ENCODE measurements around the gene UNC5C.

- TF ChIP-seq REST (IDR thresholded peaks at IDR 0.05; ENCODE audit: low read depth, low read length): no peak
- TF ChIP-seq, protein P1, sequence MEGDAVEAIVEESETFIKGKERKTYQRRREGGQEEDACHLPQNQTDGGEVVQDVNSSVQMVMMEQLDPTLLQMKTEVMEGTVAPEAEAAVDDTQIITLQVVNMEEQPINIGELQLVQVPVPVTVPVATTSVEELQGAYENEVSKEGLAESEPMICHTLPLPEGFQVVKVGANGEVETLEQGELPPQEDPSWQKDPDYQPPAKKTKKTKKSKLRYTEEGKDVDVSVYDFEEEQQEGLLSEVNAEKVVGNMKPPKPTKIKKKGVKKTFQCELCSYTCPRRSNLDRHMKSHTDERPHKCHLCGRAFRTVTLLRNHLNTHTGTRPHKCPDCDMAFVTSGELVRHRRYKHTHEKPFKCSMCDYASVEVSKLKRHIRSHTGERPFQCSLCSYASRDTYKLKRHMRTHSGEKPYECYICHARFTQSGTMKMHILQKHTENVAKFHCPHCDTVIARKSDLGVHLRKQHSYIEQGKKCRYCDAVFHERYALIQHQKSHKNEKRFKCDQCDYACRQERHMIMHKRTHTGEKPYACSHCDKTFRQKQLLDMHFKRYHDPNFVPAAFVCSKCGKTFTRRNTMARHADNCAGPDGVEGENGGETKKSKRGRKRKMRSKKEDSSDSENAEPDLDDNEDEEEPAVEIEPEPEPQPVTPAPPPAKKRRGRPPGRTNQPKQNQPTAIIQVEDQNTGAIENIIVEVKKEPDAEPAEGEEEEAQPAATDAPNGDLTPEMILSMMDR (IDR thresholded peaks at IDR 0.05): no peak
- TF ChIP-seq MAX (IDR thresholded peaks at IDR 0.05; ENCODE audit: low read depth): no peak
- no peak for TF ChIP-seq MXI1 (IDR thresholded peaks at IDR 0.05; ENCODE audit: low read depth, low read length)
- TF ChIP-seq GATA2 (CRISPR knock-in tag; IDR thresholded peaks at IDR 0.05): no peak
- no peak for TF ChIP-seq EZH2phosphoT487 (IDR thresholded peaks at IDR 0.05; ENCODE audit: borderline replicate concordance, low read depth)
- TF ChIP-seq, protein P2, sequence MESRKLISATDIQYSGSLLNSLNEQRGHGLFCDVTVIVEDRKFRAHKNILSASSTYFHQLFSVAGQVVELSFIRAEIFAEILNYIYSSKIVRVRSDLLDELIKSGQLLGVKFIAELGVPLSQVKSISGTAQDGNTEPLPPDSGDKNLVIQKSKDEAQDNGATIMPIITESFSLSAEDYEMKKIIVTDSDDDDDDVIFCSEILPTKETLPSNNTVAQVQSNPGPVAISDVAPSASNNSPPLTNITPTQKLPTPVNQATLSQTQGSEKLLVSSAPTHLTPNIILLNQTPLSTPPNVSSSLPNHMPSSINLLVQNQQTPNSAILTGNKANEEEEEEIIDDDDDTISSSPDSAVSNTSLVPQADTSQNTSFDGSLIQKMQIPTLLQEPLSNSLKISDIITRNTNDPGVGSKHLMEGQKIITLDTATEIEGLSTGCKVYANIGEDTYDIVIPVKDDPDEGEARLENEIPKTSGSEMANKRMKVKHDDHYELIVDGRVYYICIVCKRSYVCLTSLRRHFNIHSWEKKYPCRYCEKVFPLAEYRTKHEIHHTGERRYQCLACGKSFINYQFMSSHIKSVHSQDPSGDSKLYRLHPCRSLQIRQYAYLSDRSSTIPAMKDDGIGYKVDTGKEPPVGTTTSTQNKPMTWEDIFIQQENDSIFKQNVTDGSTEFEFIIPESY (IDR thresholded peaks at IDR 0.05; ENCODE audit: borderline replicate concordance, low read depth): no peak
- no peak for TF ChIP-seq SMC3 (IDR thresholded peaks at IDR 0.05; ENCODE audit: low read depth, low read length)
- TF ChIP-seq YY1 (IDR thresholded peaks at IDR 0.05; ENCODE audit: low read depth): no peak
- no peak for TF ChIP-seq JUND (IDR thresholded peaks at IDR 0.05)
- TF ChIP-seq EP300 (IDR thresholded peaks at IDR 0.05; ENCODE audit: borderline replicate concordance in 1 of 2, low read depth in 1 of 2, low read length in 1 of 2): no peak
Observed at GRCh38 chr4:95398217-95398616, 150.6 kb downstream of the UNC5C start.
